Measurements from ENCODE around the gene NFIB. TPM values are rescaled to one million over a fixed set of nuclear protein-coding genes. Genes with fewer than 3 reads are reported as not detected.
A peak's percentile ranks its signal among the peaks of the same experiment; 100 is the strongest.

Gene NFIB
- total and polyA plus RNA-seq, 8 donors = 8.9 to 65.0 (median 45.7) TPM

GRCh38 chr9:14159440-14160216 is 154.3 kb downstream of the NFIB start:
- Histone ChIP-seq H3K9me3 (no peaks in the 10 kb centered on the region), H3K27ac (no peak overlapping the region), H3K4me1 (peaks cover 0 to 5% (median 3%) of the 10 kb centered on the region in 3 donors), H3K27me3 (no peaks in the 10 kb centered on the region), H3K36me3 (no peaks in the 10 kb centered on the region), H3K4me3 (no peak overlapping the region)
- intact Hi-C loops (cut with DNase I) = no loop called here
- ATAC-seq (peak in 2 of 4 donors; percentile 46 to 47), FAIRE-seq (no peak), DNase-seq (no peak)
- TF ChIP-seq CTCF (IDR thresholded peaks at IDR 0.05) = no peak
- 83 to 84% methylated on average over 4 of the region's 4 CpGs for WGBS, 2 donors

GRCh38 chr9:14158916-14159315 is 155.0 kb downstream of the NFIB start:
- Histone ChIP-seq H3K36me3 (no peaks in the 10 kb centered on the region), H3K4me3 (no peak overlapping the region), H3K27me3 (no peaks in the 10 kb centered on the region), H3K27ac (no peak overlapping the region), H3K9me3 (no peaks in the 10 kb centered on the region), H3K4me1 (peaks cover 0 to 5% (median under 1%) of the 10 kb centered on the region in 3 donors)
- 98 to 100% methylated on average over 1 of the region's 1 CpG for WGBS, 2 donors
- DNase-seq = no peak
- intact Hi-C loops (cut with DNase I) = no loop called here
- no peak for TF ChIP-seq CTCF (IDR thresholded peaks at IDR 0.05)
- ATAC-seq = peak in 1 of 4 donors; percentile 20
- no peak for FAIRE-seq

GRCh38 chr9:14158136-14158813 is 155.7 kb downstream of the NFIB start:
- no peaks in the 10 kb centered on the region for H3K36me3 ChIP-seq
- ATAC-seq = no peak
- H3K9me3 ChIP-seq = no peaks in the 10 kb centered on the region
- WGBS, 2 donors = 69 to 73% methylated on average over 2 of the region's 2 CpGs
- peaks cover 0 to 5% (median 0%) of the 10 kb centered on the region in 3 donors for H3K4me1 ChIP-seq
- no peak for TF ChIP-seq CTCF (IDR thresholded peaks at IDR 0.05)
- DNase-seq = no peak
- FAIRE-seq = no peak
- H3K27me3 ChIP-seq = no peaks in the 10 kb centered on the region
- no peak overlapping the region for H3K27ac ChIP-seq
- no peak overlapping the region for H3K4me3 ChIP-seq
- intact Hi-C loops (cut with DNase I) = no loop called here

- ATAC-seq (no peak), DNase-seq (no peak), FAIRE-seq (no peak)
- H3K36me3 ChIP-seq = no peaks in the 10 kb centered on the region
- TF ChIP-seq CTCF (IDR thresholded peaks at IDR 0.05) = no peak
- intact Hi-C loops (cut with DNase I) = no loop called here
- no peak overlapping the region for H3K4me3 ChIP-seq
- peaks cover 0 to 5% (median 0%) of the 10 kb centered on the region in 3 donors for H3K4me1 ChIP-seq
- no peaks in the 10 kb centered on the region for H3K9me3 ChIP-seq
- 98% methylated on average over 4 of the region's 4 CpGs for WGBS, 2 donors
- no peaks in the 10 kb centered on the region for H3K27me3 ChIP-seq
- H3K27ac ChIP-seq = no peak overlapping the region
Observed at GRCh38 chr9:14157191-14157590, 156.8 kb downstream of the NFIB start.

GRCh38 chr9:14156046-14156445 is 157.9 kb downstream of the NFIB start:
- DNase-seq (no peak), FAIRE-seq (no peak), ATAC-seq (no peak)
- H3K36me3 ChIP-seq = no peaks in the 10 kb centered on the region
- intact Hi-C loops (cut with DNase I) = no loop called here
- H3K27ac ChIP-seq = no peak overlapping the region
- no peaks in the 10 kb centered on the region for H3K27me3 ChIP-seq
- TF ChIP-seq CTCF (IDR thresholded peaks at IDR 0.05) = no peak
- no peak overlapping the region for H3K4me3 ChIP-seq
- H3K9me3 ChIP-seq = no peaks in the 10 kb centered on the region
- peaks cover 0 to 13% (median 7%) of the 10 kb centered on the region in 3 donors for H3K4me1 ChIP-seq
- 86 to 87% methylated on average over 6 of the region's 6 CpGs for WGBS, 2 donors

All from pancreas (tissue), 10 donors.